Mesenchymal stem cell (in vitro differentiated cells and primary cell): ENCODE results near the gene LGR6.
A peak's percentile ranks its signal among the peaks of the same experiment; 100 is the strongest.
"Not testable (repeated sequence)": the region's sequence is repeated elsewhere in the genome, so short reads cannot be mapped to it uniquely, and the experiment has no call there.

Source experiments
- DNase-seq: peaks from one replicate; pipeline ENCODE4 v3.0.0-alpha.2; 2013
- H2AFZ ChIP-seq: one replicate; pipeline ENCODE4 v1.6.1; 2013; ENCODE audit warnings: low read depth, mild to moderate bottlenecking, control low read depth, inconsistent platforms, low read length, moderate library complexity
- H2AK5ac ChIP-seq: 2 replicates; pipeline ENCODE4 v1.6.1; 2013; ENCODE audit warnings: low read length, moderate library complexity, mild to moderate bottlenecking, inconsistent platforms; ENCODE audit not compliant: severe bottlenecking
- H2BK120ac ChIP-seq: one replicate; pipeline ENCODE4 v1.6.1; 2013; ENCODE audit warnings: low read depth, mild to moderate bottlenecking, inconsistent platforms, low read length, moderate library complexity
- H2BK12ac ChIP-seq, 2 experiments: one replicate each; pipeline ENCODE4 v1.6.1; 2013; ENCODE audit warnings: inconsistent platforms in 2 of 2, low read length in 2 of 2, mild to moderate bottlenecking in 2 of 2, moderate library complexity in 2 of 2, control low read depth in 1 of 2
- H2BK15ac ChIP-seq: one replicate; pipeline ENCODE4 v1.6.1; 2013; ENCODE audit warnings: mild to moderate bottlenecking, low read depth, inconsistent platforms; ENCODE audit not compliant: poor library complexity, severe bottlenecking
- H2BK5ac ChIP-seq: 2 replicates; pipeline ENCODE4 v1.6.1; 2013; ENCODE audit warnings: low read depth, mild to moderate bottlenecking, low read length, control low read depth, inconsistent platforms; ENCODE audit not compliant: poor library complexity, severe bottlenecking
- H3K14ac ChIP-seq, 2 experiments: one replicate each; pipeline ENCODE4 v1.6.1; 2013; ENCODE audit warnings: inconsistent platforms in 2 of 2, low read length in 2 of 2, control low read depth in 1 of 2, mild to moderate bottlenecking in 1 of 2, moderate library complexity in 1 of 2
- H3K18ac ChIP-seq, 2 experiments: one replicate each; pipeline ENCODE4 v1.6.1; 2013; ENCODE audit warnings: inconsistent platforms in 2 of 2, low read length in 2 of 2, control low read depth in 1 of 2, low read depth in 1 of 2, mild to moderate bottlenecking in 1 of 2
- H3K23ac ChIP-seq, 2 experiments: one replicate each; pipeline ENCODE4 v1.6.1; 2013; ENCODE audit warnings: inconsistent platforms in 2 of 2, low read length in 2 of 2, mild to moderate bottlenecking in 2 of 2, moderate library complexity in 2 of 2, control low read depth in 1 of 2
- H3K27ac ChIP-seq: 2 replicates; pipeline ENCODE4 v1.5.1; 2013; ENCODE audit warnings: mild to moderate bottlenecking, moderate library complexity, low read length, control low read depth, inconsistent platforms; ENCODE audit not compliant: poor library complexity, severe bottlenecking
- H3K27me3 ChIP-seq, 2 experiments: 2 replicates each; pipeline versions ENCODE4 v1.6.1 to v1.7.0; 2013; ENCODE audit warnings: low read length in 2 of 2, mild to moderate bottlenecking in 2 of 2, moderate library complexity in 2 of 2, control low read depth in 1 of 2, inconsistent platforms in 1 of 2; ENCODE audit not compliant: control insufficient read depth in 1 of 2, insufficient read depth in 1 of 2
- H3K36me3 ChIP-seq, 2 experiments: 2 replicates each; pipeline versions ENCODE4 v1.6.1 to v1.7.0; 2013; ENCODE audit warnings: low read length in 2 of 2, control low read depth in 1 of 2, inconsistent platforms in 1 of 2, low read depth in 1 of 2, mild to moderate bottlenecking in 1 of 2; ENCODE audit not compliant: insufficient read depth in 2 of 2, control insufficient read depth in 1 of 2
- H3K4ac ChIP-seq, 2 experiments: one replicate each; pipeline ENCODE4 v1.6.1; 2013; ENCODE audit warnings: inconsistent platforms in 2 of 2, low read length in 2 of 2, mild to moderate bottlenecking in 2 of 2, moderate library complexity in 2 of 2, control low read depth in 1 of 2, low read depth in 1 of 2
- H3K4me1 ChIP-seq: 2 replicates; pipeline ENCODE4 v1.6.1; 2013; ENCODE audit warnings: low read depth, low read length, control low read depth; ENCODE audit not compliant: control insufficient read depth, insufficient read depth
- H3K4me2 ChIP-seq: 2 replicates; pipeline ENCODE4 v1.6.1; 2013; ENCODE audit warnings: low read length, mild to moderate bottlenecking, inconsistent platforms; ENCODE audit not compliant: poor library complexity, severe bottlenecking
- H3K4me3 ChIP-seq, 2 experiments: 2 replicates each; pipeline versions ENCODE4 v1.5.1 to v1.7.0; 2013; ENCODE audit warnings: low read length in 2 of 2, mild to moderate bottlenecking in 2 of 2, control low read depth in 1 of 2, low read depth in 1 of 2; ENCODE audit not compliant: insufficient read depth in 1 of 2
- H3K79me1 ChIP-seq: replicated peaks from 2 replicates; pipeline ENCODE4 v1.6.1; 2013; ENCODE audit warnings: mild to moderate bottlenecking, control low read depth, low read length, inconsistent platforms; ENCODE audit not compliant: poor library complexity, severe bottlenecking
- H3K9ac ChIP-seq: 2 replicates; pipeline ENCODE4 v1.7.0; 2013; ENCODE audit warnings: mild to moderate bottlenecking, low read length, moderate library complexity
- H3K9me3 ChIP-seq: 2 replicates; pipeline ENCODE4 v1.7.0; 2013; ENCODE audit warnings: mild to moderate bottlenecking, low read length; ENCODE audit not compliant: control insufficient read depth
- H4K8ac ChIP-seq: one replicate; pipeline ENCODE4 v1.6.1; 2013; ENCODE audit warnings: inconsistent platforms, mild to moderate bottlenecking, low read length, moderate library complexity
- H4K91ac ChIP-seq: one replicate; pipeline ENCODE4 v1.6.1; 2013; ENCODE audit warnings: mild to moderate bottlenecking, low read length, inconsistent platforms
- WGBS: methylation state at CpG from one replicate; pipeline ENCODE4 v1.1.7; 2013; ENCODE audit warnings: mixed read lengths; 5-methylcytosine and 5-hydroxymethylcytosine counted together

The LGR6 gene

DNA sequence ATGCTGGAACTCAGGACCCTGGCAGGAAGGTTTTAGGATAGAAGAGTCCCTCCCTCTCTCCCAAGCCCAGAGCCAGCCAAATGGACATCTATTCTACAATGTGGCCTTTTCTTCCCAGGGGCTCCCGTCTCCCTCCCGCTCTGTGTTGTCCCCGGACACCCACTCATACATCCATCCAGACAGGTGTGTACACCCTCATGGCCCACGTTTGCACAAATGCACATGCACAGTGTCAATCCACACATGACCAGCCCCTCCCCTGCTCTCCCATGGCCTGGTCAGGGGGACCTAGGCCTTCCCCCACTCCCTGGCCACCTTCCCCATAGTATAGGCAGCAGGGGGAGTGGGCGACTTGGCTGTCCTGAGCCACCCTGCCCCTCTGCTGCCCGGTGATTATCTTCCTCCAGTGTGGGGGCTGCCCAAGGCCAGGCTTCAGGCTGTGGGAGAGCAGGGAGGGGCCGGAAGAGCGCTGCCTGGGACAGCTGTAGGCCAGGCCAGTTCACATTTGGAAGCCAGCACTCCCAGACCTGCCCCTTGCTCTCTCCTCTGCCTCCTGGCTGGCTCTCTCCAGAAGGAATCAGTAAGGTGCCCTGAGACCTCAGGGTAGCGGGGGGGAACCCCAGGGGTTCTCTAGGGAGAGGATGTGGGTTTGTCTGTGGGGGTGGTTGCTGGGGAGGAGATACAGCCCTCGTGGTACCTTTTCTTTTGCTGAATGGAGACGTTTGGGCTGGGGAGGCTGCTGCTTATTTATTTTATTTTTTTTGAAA, 29.1 kb upstream of the LGR6 start:
- no peak overlapping the region for H2BK12ac ChIP-seq
- H3K18ac ChIP-seq, result no peak overlapping the region
- no peak overlapping the region for H2BK120ac ChIP-seq
- no peak overlapping the region for H4K91ac ChIP-seq
- no peak overlapping the region for H3K4me3 ChIP-seq
- H2BK15ac ChIP-seq, result no peak overlapping the region
- H3K9me3 ChIP-seq, result no peaks in the 10 kb centered on the region
- H2AK5ac ChIP-seq, result no peak overlapping the region
- no peak overlapping the region for H3K4ac ChIP-seq
- peaks cover 3 to 64% of the 10 kb centered on the region in 2 experiments for H3K27me3 ChIP-seq
- no peak overlapping the region for H3K27ac ChIP-seq
- H3K4me1 ChIP-seq, result peaks cover 7% of the 10 kb centered on the region
- DNase-seq, result no peak
- H2BK5ac ChIP-seq, result no peak overlapping the region
- no peaks in the 10 kb centered on the region for H3K36me3 ChIP-seq
- H4K8ac ChIP-seq, result no peak overlapping the region
- H3K79me1 ChIP-seq, result no peaks in the 10 kb centered on the region
- H3K9ac ChIP-seq, result no peak overlapping the region
- no peak overlapping the region for H3K14ac ChIP-seq
- no peak overlapping the region for H2AFZ ChIP-seq
- H3K4me2 ChIP-seq, result no peak overlapping the region
- no peak overlapping the region for H3K23ac ChIP-seq
- WGBS, result 77% methylated on average over 10 of the region's 11 CpGs

DNA sequence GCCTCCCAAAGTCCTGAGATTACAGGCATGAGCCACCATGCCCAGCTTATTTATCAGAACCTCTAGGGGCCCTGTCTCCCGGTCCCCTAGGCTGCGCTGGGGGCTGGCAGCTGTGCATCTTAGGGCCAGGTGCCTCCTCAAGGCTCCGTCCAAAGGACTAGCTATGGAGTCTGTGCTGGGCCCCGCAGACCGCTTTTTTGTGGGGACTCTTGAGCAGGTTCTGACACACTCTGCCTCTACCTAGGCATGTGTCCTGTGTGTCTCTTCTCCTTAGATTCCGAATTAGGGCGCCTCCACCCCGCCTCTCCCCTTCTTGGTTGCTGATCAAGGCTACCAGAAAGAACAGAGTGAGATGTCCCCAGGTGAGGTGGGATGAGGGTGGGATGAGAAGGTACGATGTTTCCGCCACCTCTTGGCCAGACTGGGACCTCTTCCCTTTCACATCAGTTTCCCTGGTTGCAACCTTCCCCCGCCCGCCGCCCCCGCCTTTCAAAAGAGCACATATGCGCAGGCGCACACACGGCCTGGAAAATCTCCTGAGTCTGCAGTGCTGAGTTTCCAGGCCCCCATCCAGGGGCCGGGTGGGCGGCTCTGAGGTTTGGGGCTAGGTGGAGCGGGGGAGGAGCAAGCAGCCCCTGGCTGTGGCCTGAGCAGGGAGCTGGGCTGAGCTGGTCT, 28.2 kb upstream of the LGR6 start:
- peaks cover 8 to 56% of the 10 kb centered on the region in 2 experiments for H3K27me3 ChIP-seq
- H2BK15ac ChIP-seq, result no peak overlapping the region
- H2BK5ac ChIP-seq, result no peak overlapping the region
- H3K27ac ChIP-seq, result no peak overlapping the region
- H2AK5ac ChIP-seq, result no peak overlapping the region
- H2BK12ac ChIP-seq, result no peak overlapping the region
- H3K9me3 ChIP-seq, result no peaks in the 10 kb centered on the region
- no peak overlapping the region for H2BK120ac ChIP-seq
- no peak overlapping the region for H4K8ac ChIP-seq
- H3K36me3 ChIP-seq, result no peaks in the 10 kb centered on the region
- no peak overlapping the region for H4K91ac ChIP-seq
- DNase-seq, result no peak
- no peak overlapping the region for H3K23ac ChIP-seq
- WGBS, result 84% methylated on average over 20 of the region's 20 CpGs
- no peak overlapping the region for H3K4me3 ChIP-seq
- H3K9ac ChIP-seq, result no peak overlapping the region
- no peak overlapping the region for H3K18ac ChIP-seq
- H3K79me1 ChIP-seq, result no peaks in the 10 kb centered on the region
- no peak overlapping the region for H2AFZ ChIP-seq
- H3K4me2 ChIP-seq, result no peak overlapping the region
- no peak overlapping the region for H3K4ac ChIP-seq
- no peak overlapping the region for H3K14ac ChIP-seq
- H3K4me1 ChIP-seq, result peaks cover 4% of the 10 kb centered on the region

DNA sequence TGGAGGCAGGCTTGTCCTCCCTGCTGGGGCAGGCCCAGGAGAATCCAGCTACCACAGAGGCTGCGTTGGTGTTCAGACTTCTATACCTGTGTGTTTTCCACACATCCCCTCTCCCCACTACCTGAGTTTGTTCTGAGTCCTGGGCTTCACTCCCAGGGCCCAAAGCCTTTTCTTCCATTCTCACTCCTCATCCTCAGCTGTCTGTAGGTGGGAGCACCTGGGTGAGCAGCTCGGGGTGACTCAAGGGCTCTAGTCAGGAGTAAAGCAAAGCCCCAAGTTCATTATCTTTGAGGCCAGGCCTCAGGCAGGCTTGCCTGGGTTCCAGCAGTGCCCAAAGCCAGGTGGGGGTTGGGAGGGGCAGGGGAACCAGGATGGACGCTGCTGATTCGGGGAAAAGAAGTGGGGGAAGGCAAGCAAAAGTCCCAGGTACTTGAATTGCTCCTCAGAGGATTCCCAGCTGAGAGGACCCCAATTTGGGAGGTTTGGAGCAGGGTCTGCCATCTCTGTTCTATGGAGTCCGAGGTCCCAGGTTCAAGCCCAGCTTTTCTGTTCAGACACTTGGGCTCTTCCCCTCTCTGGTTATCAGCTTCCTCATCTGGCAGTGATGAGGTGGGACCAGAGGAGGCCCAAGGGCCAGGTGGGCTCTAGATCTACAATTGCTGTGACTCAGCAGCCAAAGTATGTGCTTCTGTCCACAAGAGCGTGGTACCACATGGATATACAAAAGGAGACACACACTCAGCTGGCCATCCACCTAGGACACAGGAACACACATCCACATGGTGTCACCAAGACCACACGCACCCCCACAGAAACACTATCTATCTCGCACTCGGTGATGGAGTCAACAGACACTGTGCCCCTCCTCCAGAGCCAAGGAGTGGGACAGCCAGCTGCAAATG, 27.4 kb upstream of the LGR6 start:
- no peaks in the 10 kb centered on the region for H3K36me3 ChIP-seq
- DNase-seq, result no peak
- H4K8ac ChIP-seq, result no peak overlapping the region
- H2BK12ac ChIP-seq, result no peak overlapping the region
- H3K18ac ChIP-seq, result no peak overlapping the region
- H3K14ac ChIP-seq, result peak overlapping the region in 1 of 2 experiments; percentile 58
- H4K91ac ChIP-seq, result no peak overlapping the region
- no peak overlapping the region for H3K4me3 ChIP-seq
- no peak overlapping the region for H3K27ac ChIP-seq
- H2AFZ ChIP-seq, result no peak overlapping the region
- no peaks in the 10 kb centered on the region for H3K9me3 ChIP-seq
- no peak overlapping the region for H3K23ac ChIP-seq
- H2BK5ac ChIP-seq, result no peak overlapping the region
- WGBS, result 77% methylated on average over 9 of the region's 9 CpGs
- no peak overlapping the region for H3K4me2 ChIP-seq
- H2BK15ac ChIP-seq, result no peak overlapping the region
- H2AK5ac ChIP-seq, result no peak overlapping the region
- H3K79me1 ChIP-seq, result no peaks in the 10 kb centered on the region
- peaks cover 8 to 51% of the 10 kb centered on the region in 2 experiments for H3K27me3 ChIP-seq
- H2BK120ac ChIP-seq, result no peak overlapping the region
- no peak overlapping the region for H3K4ac ChIP-seq
- H3K9ac ChIP-seq, result no peak overlapping the region
- peaks cover 4% of the 10 kb centered on the region for H3K4me1 ChIP-seq

DNA sequence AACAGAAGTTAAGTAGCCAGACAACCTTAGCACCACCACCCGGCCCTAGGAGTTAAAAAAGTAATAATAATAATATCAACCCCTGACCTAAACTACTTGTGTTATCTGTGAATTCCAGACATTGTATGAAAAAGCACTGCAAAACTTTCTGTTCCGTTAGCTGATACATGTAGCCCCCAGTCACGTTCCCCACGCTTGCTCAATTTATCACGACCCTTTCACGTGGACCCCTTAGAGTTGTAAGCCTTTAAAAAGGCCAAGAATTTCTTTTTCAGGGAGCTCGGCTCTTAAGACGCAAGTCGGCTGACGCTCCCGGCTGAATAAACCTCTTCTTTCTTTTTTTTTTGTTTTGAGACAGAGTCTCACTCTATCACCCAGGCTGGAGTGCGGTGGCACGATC, 26.5 kb upstream of the LGR6 start:
- not testable (repeated sequence) for H3K9ac ChIP-seq, H3K9me3 ChIP-seq, H4K8ac ChIP-seq, H3K36me3 ChIP-seq, H3K4me2 ChIP-seq, DNase-seq, H3K18ac ChIP-seq, H3K23ac ChIP-seq, H3K4me1 ChIP-seq, H2BK5ac ChIP-seq, H3K27ac ChIP-seq, H3K79me1 ChIP-seq, H4K91ac ChIP-seq, H3K4ac ChIP-seq, H2AFZ ChIP-seq, H2BK15ac ChIP-seq, H2BK120ac ChIP-seq, H2AK5ac ChIP-seq, H2BK12ac ChIP-seq, H3K14ac ChIP-seq, H3K4me3 ChIP-seq
- 94% methylated on average over 11 of the region's 13 CpGs for WGBS
- peaks cover 8 to 44% of the 10 kb centered on the region in 2 experiments for H3K27me3 ChIP-seq
